Occipital lobe (tissue), 2 donors: ENCODE measurements around the gene DTNB. TPM values are rescaled to one million over a fixed set of nuclear protein-coding genes. Genes with fewer than 3 reads are reported as not detected.

Experiments used
- DNase-seq: peaks from one replicate; lab custom pipeline; 2025; lab: John Stamatoyannopoulos, UW
- total RNA-seq: library from RNA; depleted of rRNA; stranded (reverse); fragments of >200 nt; gene quantifications from one replicate; pipeline ENCODE4 v1.2.3, GENCODE V29; 2014

Gene DTNB
- total RNA-seq, 1 donor from 2014 or later: 21.7 TPM

GRCh38 chr2:25372405-25373268, 300.7 kb downstream of the DTNB start:
- no peak for DNase-seq

- DNase-seq: no peak
Measured at GRCh38 chr2:25371253-25372241, 301.8 kb downstream of the DTNB start.

- no peak for DNase-seq
Measured at GRCh38 chr2:25369876-25370275, 303.5 kb downstream of the DTNB start.

GRCh38 chr2:25369439-25369838, 303.9 kb downstream of the DTNB start:
- no peak for DNase-seq

GRCh38 chr2:25368660-25369059, 304.7 kb downstream of the DTNB start:
- no peak for DNase-seq

GRCh38 chr2:25367296-25367695, 306.1 kb downstream of the DTNB start:
- no peak for DNase-seq

- DNase-seq: no peak
Measured at GRCh38 chr2:25366629-25367028, 306.7 kb downstream of the DTNB start.

- no peak for DNase-seq
Measured at GRCh38 chr2:25365241-25365640, 308.1 kb downstream of the DTNB start.

GRCh38 chr2:25363733-25364132, 309.6 kb downstream of the DTNB start:
- no peak for DNase-seq

GRCh38 chr2:25362434-25363145, 310.8 kb downstream of the DTNB start:
- DNase-seq: no peak

GRCh38 chr2:25362049-25362433, 311.3 kb downstream of the DTNB start:
- peak; percentile 89 for DNase-seq

- DNase-seq: no peak
Measured at GRCh38 chr2:25361261-25362048, 311.9 kb downstream of the DTNB start.

GRCh38 chr2:25358836-25359235, 314.5 kb downstream of the DTNB start:
- no peak for DNase-seq

GRCh38 chr2:25358249-25358815, 315.0 kb downstream of the DTNB start:
- DNase-seq: no peak

GRCh38 chr2:25356088-25356487, 317.3 kb downstream of the DTNB start:
- DNase-seq: no peak

- no peak for DNase-seq
Measured at GRCh38 chr2:25355270-25355669, 318.1 kb downstream of the DTNB start.

- no peak for DNase-seq
Measured at GRCh38 chr2:25354116-25354515, 319.3 kb downstream of the DTNB start.

- no peak for DNase-seq
Measured at GRCh38 chr2:25349397-25349796, 324.0 kb downstream of the DTNB start.

- no peak for DNase-seq
Measured at GRCh38 chr2:25347846-25348245, 325.5 kb downstream of the DTNB start.

GRCh38 chr2:25347205-25347815, 326.1 kb downstream of the DTNB start:
- DNase-seq: no peak
